Right lobe of liver (tissue), 6 donors: ENCODE measurements around the gene QSOX1. TPM values are rescaled to one million over a fixed set of nuclear protein-coding genes. Genes with fewer than 3 reads are reported as not detected.

Source experiments
- ATAC-seq, 4 donors: fragments of 200-7000 bp; cut with Tn5 transposase; one replicate each; pipeline ENCODE4 v1.9.1; 2020; ENCODE audit warnings: mild to moderate bottlenecking in 4 of 4, moderate library complexity in 4 of 4
- DNase-seq, 3 donors: peaks; one replicate each; pipeline ENCODE4 v3.0.0-alpha.2; 2020
- H3K27ac ChIP-seq, 3 donors: fragments of 200-600 bp; one replicate each; pipeline ENCODE4 v1.8.0; 2022
- H3K27me3 ChIP-seq, 2 donors: fragments of 200-600 bp; one replicate each; pipeline ENCODE4 v1.8.0; 2022
- H3K36me3 ChIP-seq, 4 donors: fragments of 200-600 bp; sonication (generic) in 1 of 4; one replicate each; pipeline versions ENCODE4 v1.5.1 to v1.8.0; 2017 to 2022; ENCODE audit warnings: control low read depth in 1 of 4
- H3K4me1 ChIP-seq, 4 donors: fragments of 200-600 bp; sonication (generic) in 1 of 4; one replicate each; pipeline versions ENCODE4 v1.5.1 to v1.8.0; 2017 to 2022; ENCODE audit warnings: control low read depth in 1 of 4
- H3K4me3 ChIP-seq, 3 donors: fragments of 200-600 bp; one replicate each; pipeline ENCODE4 v1.8.0; 2022
- H3K9me3 ChIP-seq, 4 donors: fragments of 200-600 bp; sonication (generic) in 1 of 4; one replicate each; pipeline versions ENCODE4 v1.5.1 to v1.8.0; 2017 to 2022; ENCODE audit warnings: control low read depth in 1 of 4
- POLR2A ChIP-seq: fragments of 450-650 bp; IDR thresholded peaks from one replicate; pipeline ENCODE4 v1.6.1; 2017; ENCODE audit warnings: antibody characterized with exemption, mild to moderate bottlenecking
- WGBS: methylation state at CpG from one replicate; pipeline ENCODE4 v1.1.6; 2018; ENCODE audit warnings: low coverage, low lambda C conversion rate; ENCODE audit not compliant: insufficient coverage; ENCODE audit errors: missing lambda C conversion rate; 5-methylcytosine and 5-hydroxymethylcytosine counted together
- intact Hi-C, 2 donors: fragments of 100-400 bp; cut with DNase I; formaldehyde crosslinking; loops; one replicate each; pipeline versions ENCODE4 v1.11.2 to v1.14.1; 2022
- total RNA-seq, 6 experiments: library from RNA; depleted of rRNA in 2 of 6; stranded (reverse); fragments of >200 nt in 2 of 6; fragmentation: NEBNext Ultra II Directional in 3 of 6; extraction: Animal tissue kit (Norgen Biotek cat#: 25700) in 3 of 6; gene quantifications; one replicate each; pipeline versions ENCODE4 v1.1.0 to v1.2.4, GENCODE V29; 2016 to 2023
- TF ChIP-seq, protein P1 (sequence below), 4 donors: fragments of 200-600 bp in 3 of 4; fragments of 450-650 bp in 1 of 4; IDR thresholded peaks; one replicate each; pipeline versions ENCODE4 v1.5.1 to v1.8.0; 2016 to 2022; ENCODE audit warnings: antibody characterized with exemption in 4 of 4, mild to moderate bottlenecking in 2 of 4
- donor health status: DM: no; HTN: yes; CAD: no.
- donor health status: DM: no; HTN: no; CAD: no.
- donor health status: DM: no; HTN: no; CAD: no.
- donor health status: DM: no; HTN: yes; CAD: no.
- donor health status: DM: no; HTN: yes; CAD: no.

QSOX1 gene
- total RNA-seq, 6 experiments from 2014 or later = 25.0 to 68.4 (median 38.6) TPM

DNA sequence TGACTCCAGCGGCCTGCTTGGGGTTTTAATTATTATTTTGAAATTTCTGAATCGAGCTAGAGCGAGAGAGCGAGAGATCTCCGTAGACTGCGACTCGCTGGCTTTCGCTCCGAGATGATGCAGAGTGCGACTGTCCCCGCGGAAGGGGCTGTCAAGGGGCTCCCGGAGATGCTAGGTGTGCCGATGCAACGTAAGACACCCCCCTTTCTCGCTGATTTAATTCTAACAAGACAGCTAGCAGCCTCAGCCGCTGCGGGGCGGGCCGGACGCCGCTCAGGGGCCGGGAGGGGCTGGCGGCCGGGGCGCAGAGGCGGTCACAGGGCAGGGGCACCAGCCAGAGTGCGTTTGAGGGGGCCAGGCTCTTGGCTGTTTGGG, 75.7 kb downstream of the QSOX1 start:
- peak overlapping the region; percentile 42 to 56 (median 45) for H3K4me3 ChIP-seq
- intact Hi-C loops = no loop called here
- DNase-seq (no peak), ATAC-seq (no peak)
- H3K27me3 ChIP-seq = peaks cover 16 to 66% of the 10 kb centered on the region in 2 donors
- no peaks in the 10 kb centered on the region for H3K36me3 ChIP-seq
- no peak overlapping the region for H3K27ac ChIP-seq
- no peaks in the 10 kb centered on the region for H3K9me3 ChIP-seq
- under 1% methylated on average over 13 of the region's 28 CpGs for WGBS
- H3K4me1 ChIP-seq = peaks cover 0 to 41% (median 13%) of the 10 kb centered on the region in 4 donors
- TF ChIP-seq POLR2A = no peak
- TF ChIP-seq, protein P1, sequence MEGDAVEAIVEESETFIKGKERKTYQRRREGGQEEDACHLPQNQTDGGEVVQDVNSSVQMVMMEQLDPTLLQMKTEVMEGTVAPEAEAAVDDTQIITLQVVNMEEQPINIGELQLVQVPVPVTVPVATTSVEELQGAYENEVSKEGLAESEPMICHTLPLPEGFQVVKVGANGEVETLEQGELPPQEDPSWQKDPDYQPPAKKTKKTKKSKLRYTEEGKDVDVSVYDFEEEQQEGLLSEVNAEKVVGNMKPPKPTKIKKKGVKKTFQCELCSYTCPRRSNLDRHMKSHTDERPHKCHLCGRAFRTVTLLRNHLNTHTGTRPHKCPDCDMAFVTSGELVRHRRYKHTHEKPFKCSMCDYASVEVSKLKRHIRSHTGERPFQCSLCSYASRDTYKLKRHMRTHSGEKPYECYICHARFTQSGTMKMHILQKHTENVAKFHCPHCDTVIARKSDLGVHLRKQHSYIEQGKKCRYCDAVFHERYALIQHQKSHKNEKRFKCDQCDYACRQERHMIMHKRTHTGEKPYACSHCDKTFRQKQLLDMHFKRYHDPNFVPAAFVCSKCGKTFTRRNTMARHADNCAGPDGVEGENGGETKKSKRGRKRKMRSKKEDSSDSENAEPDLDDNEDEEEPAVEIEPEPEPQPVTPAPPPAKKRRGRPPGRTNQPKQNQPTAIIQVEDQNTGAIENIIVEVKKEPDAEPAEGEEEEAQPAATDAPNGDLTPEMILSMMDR (IDR thresholded peaks at IDR 0.05) = no peak

DNA sequence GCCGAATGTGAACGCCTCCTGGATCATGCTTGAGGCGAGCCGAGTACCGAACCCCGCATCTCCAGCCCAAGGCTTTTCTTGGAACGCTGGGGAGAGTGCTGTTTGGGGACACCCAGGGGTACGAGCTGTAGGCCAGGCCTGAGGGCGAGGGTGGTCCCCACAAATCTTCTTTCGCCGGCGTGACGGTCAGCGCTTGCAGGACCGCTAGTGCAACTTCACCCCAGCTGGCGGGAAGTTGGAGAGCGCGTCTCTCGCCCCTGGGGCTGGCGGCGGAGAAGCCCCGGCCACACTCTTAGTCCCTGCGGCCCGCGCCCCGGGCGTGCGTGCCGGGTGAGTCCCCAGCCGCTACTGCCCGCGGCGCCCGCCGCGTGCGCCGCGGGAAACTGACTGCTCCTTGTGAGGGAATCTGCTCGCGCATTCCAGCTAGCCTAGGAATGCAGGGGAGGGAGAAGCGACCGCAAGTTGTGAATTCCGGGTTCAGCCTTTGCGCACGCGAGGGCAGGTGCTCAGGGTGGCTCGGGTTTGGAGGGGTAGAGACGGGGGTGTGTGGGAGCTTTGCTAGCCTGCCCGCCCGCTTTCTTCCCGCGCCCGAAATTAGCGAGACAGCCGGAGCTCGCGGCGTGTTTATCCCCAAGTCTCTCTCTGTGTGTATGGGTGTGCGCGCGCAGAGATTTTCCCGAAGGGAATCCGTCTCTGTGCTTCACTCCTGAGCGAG, 76.3 kb downstream of the QSOX1 start:
- H3K4me3 ChIP-seq = peak overlapping the region; percentile 42 to 56 (median 45)
- peak in 1 of 4 donors; percentile 12 for ATAC-seq
- peaks cover 16 to 72% of the 10 kb centered on the region in 2 donors for H3K27me3 ChIP-seq
- no peaks in the 10 kb centered on the region for H3K9me3 ChIP-seq
- TF ChIP-seq POLR2A = no peak
- TF ChIP-seq, protein P1 (IDR thresholded peaks at IDR 0.05) = no peak
- intact Hi-C loops = no loop called here
- no peak for DNase-seq
- WGBS = 0% methylated on average over 3 of the region's 65 CpGs
- H3K27ac ChIP-seq = no peak overlapping the region
- peaks cover 0 to 44% (median 14%) of the 10 kb centered on the region in 4 donors for H3K4me1 ChIP-seq
- no peaks in the 10 kb centered on the region for H3K36me3 ChIP-seq

DNA sequence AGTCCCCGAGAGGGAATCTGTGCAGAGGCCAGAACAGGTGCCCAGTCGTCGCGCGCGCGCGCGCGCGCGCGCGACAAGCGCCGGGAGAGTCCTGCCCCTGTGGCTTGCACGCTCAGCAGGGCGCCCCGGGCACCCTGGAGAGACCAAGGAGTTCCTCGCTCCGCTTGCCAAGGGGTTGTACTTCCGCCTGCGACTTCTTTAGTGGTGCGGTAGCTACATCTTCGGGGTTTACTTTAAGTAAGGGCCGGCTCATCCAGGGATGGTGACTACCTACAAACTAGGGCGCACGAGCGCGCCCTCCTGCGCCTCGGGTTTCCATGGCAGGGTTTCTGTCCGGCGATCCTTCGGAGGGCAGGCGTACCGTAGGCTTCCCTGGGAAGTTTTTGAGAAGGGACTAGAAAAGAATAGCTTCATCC, 76.8 kb downstream of the QSOX1 start:
- 0% methylated on average over 25 of the region's 37 CpGs for WGBS
- H3K4me3 ChIP-seq = peak overlapping the region in 1 of 3 donors; percentile 56
- H3K36me3 ChIP-seq = no peaks in the 10 kb centered on the region
- ATAC-seq (no peak), DNase-seq (no peak)
- peaks cover 0 to 44% (median 14%) of the 10 kb centered on the region in 4 donors for H3K4me1 ChIP-seq
- intact Hi-C loops = no loop called here
- H3K9me3 ChIP-seq = no peaks in the 10 kb centered on the region
- H3K27ac ChIP-seq = no peak overlapping the region
- TF ChIP-seq POLR2A = no peak
- TF ChIP-seq, protein P1 (IDR thresholded peaks at IDR 0.05) = no peak
- peaks cover 16 to 78% of the 10 kb centered on the region in 2 donors for H3K27me3 ChIP-seq

DNA sequence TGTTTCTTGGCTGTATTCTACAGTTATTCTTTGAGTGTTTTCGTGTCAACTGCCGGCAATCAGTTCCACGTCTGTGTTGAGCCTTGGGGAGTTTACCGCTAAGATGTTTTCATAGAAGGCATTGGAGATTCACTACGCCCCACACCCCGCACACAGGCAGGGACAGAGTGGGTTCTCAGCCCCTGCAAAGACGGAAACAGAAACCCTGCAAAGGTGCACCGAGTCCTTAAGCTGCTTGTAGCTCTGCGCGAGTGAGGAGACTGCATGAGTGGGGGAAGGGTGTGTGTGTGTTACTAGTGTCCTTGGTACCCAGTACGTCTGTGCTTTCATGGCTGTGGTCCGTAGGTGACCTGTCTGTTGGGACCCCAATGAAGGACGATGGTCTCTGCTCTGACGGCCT, 77.3 kb downstream of the QSOX1 start:
- Histone ChIP-seq H3K4me1 (peaks cover 0 to 44% (median 14%) of the 10 kb centered on the region in 4 donors), H3K4me3 (no peak overlapping the region), H3K9me3 (no peaks in the 10 kb centered on the region), H3K27me3 (peaks cover 13 to 77% of the 10 kb centered on the region in 2 donors), H3K36me3 (no peaks in the 10 kb centered on the region), H3K27ac (no peak overlapping the region)
- intact Hi-C loops = no loop called here
- 0% methylated on average over 6 of the region's 14 CpGs for WGBS
- DNase-seq = no peak
- TF ChIP-seq POLR2A = no peak
- TF ChIP-seq, protein P1 (IDR thresholded peaks at IDR 0.05) = no peak
- ATAC-seq = no peak
